Upper lobe of left lung (tissue), 6 donors: ENCODE results near the gene POFUT2. TPM values are rescaled to one million over a fixed set of nuclear protein-coding genes. Genes with fewer than 3 reads are reported as not detected.

Experiments
- ATAC-seq, 2 donors: fragments of 200-7000 bp; cut with Tn5 transposase; one replicate each; pipeline ENCODE4 v1.9.1; 2022; ENCODE audit warnings: mild to moderate bottlenecking in 2 of 2, moderate library complexity in 2 of 2; ENCODE audit not compliant: low FRiP score in 2 of 2
- DNase-seq, 2 donors: peaks; one replicate each; pipeline ENCODE4 v3.0.0-alpha.2; 2019 to 2020
- H3K27ac ChIP-seq, 4 donors: fragments of 200-600 bp; sonication (generic); one replicate each; pipeline ENCODE4 v1.5.1; 2016 to 2019
- H3K27me3 ChIP-seq, 4 donors: fragments of 200-600 bp; sonication (generic); one replicate each; pipeline ENCODE4 v1.5.1; 2017 to 2019
- H3K36me3 ChIP-seq, 4 donors: fragments of 200-600 bp; sonication (generic); one replicate each; pipeline ENCODE4 v1.5.1; 2016 to 2019
- H3K4me1 ChIP-seq, 4 donors: fragments of 200-600 bp; sonication (generic); one replicate each; pipeline ENCODE4 v1.5.1; 2018 to 2019
- H3K4me3 ChIP-seq, 4 donors: fragments of 200-600 bp; sonication (generic); one replicate each; pipeline ENCODE4 v1.5.1; 2017 to 2019; ENCODE audit warnings: mild to moderate bottlenecking in 2 of 4, moderate library complexity in 1 of 4
- H3K9me3 ChIP-seq, 4 donors: fragments of 200-600 bp; sonication (generic); one replicate each; pipeline ENCODE4 v1.5.1; 2018 to 2019
- CTCF ChIP-seq, 6 experiments: fragments of 450-650 bp in 4 of 6; fragments of 200-600 bp in 2 of 6; sonication (generic) in 2 of 6; IDR thresholded peaks; one replicate each; pipeline ENCODE4 v1.5.1; 2016 to 2019; ENCODE audit warnings: antibody characterized with exemption in 6 of 6
- EP300 ChIP-seq, 4 donors: sonication (generic); formaldehyde crosslinking; IDR thresholded peaks; one replicate each; pipeline ENCODE4 v1.5.1; 2017; ENCODE audit warnings: antibody characterized with exemption in 4 of 4, control low read depth in 2 of 4
- POLR2A ChIP-seq, 4 donors: fragments of 450-650 bp; IDR thresholded peaks; one replicate each; pipeline ENCODE4 v1.5.1; 2016 to 2017; ENCODE audit warnings: antibody characterized with exemption in 4 of 4, mild to moderate bottlenecking in 2 of 4
- POLR2AphosphoS5 ChIP-seq, 2 donors: sonication (generic); formaldehyde crosslinking; IDR thresholded peaks; one replicate each; pipeline ENCODE4 v1.5.1; 2017; ENCODE audit warnings: antibody characterized with exemption in 2 of 2
- WGBS, 2 donors: methylation state at CpG; one replicate each; pipeline ENCODE4 v1.1.5; 2017 to 2018; 5-methylcytosine and 5-hydroxymethylcytosine counted together
- total RNA-seq, 6 donors: library from RNA; depleted of rRNA in 4 of 6; stranded (reverse); fragments of >200 nt in 4 of 6; gene quantifications; one replicate each; pipeline versions ENCODE4 v1.1.0 to v1.2.1, GENCODE V29; 2016 to 2021
- donor health status: DM: no; HTN: no; CAD: no; lungs with moderate emphysema.
- donor health status: DM: no; HTN: yes; CAD: no; lungs with severe emphysema.

The POFUT2 gene
- 10 to 100 TPM; 19.9 to 89.1 (median 32.5) TPM for total RNA-seq

GRCh38 chr21:45287438-45288391 is at the start of gene POFUT2:
TSS of gene POFUT2 (minus strand) at chr21:45287895. CDS start at chr21:45287871, 24 bp downstream.
- Histone ChIP-seq H3K27ac (peak within 1 kb of the TSS; percentile 81 to 90 (median 88)), H3K36me3 (peaks cover 18 to 32% (median 30%) of the 10 kb centered on the region in 4 donors), H3K27me3 (no peaks in the 10 kb centered on the region), H3K9me3 (no peaks in the 10 kb centered on the region), H3K4me3 (peak within 1 kb of the TSS; percentile 69 to 99 (median 84)), H3K4me1 (peaks cover 23 to 31% (median 27%) of the 10 kb centered on the region in 4 donors)
- TF ChIP-seq CTCF (IDR thresholded peaks at IDR 0.05), result peak in 3 of 6 experiments; percentile 35 to 53 (median 45)
- peak; percentile 86 to 91 for TF ChIP-seq POLR2AphosphoS5 (IDR thresholded peaks at IDR 0.05)
- peak in 1 of 4 donors; percentile 59 for TF ChIP-seq EP300 (IDR thresholded peaks at IDR 0.05)
- peak in 3 of 4 donors; percentile 68 to 89 (median 83) for TF ChIP-seq POLR2A (IDR thresholded peaks at IDR 0.05)
- WGBS, 2 donors, result 0 to 4% methylated on average over 2 to 5 of the region's 90 CpGs
- ATAC-seq, result peak; percentile 88 to 94
- DNase-seq, result peak; percentile 96 to 100

GRCh38 chr21:45336870-45337269 is 49.2 kb upstream of the POFUT2 start:
- H3K4me3 ChIP-seq, result no peak overlapping the region
- TF ChIP-seq POLR2AphosphoS5 (IDR thresholded peaks at IDR 0.05) (no peak), POLR2A (IDR thresholded peaks at IDR 0.05) (no peak), EP300 (IDR thresholded peaks at IDR 0.05) (no peak), CTCF (IDR thresholded peaks at IDR 0.05) (no peak)
- no peaks in the 10 kb centered on the region for H3K27me3 ChIP-seq
- H3K9me3 ChIP-seq, result no peaks in the 10 kb centered on the region
- DNase-seq (peak in 1 of 2 donors; percentile 48), ATAC-seq (peak in 1 of 2 donors; percentile 25)
- no peaks in the 10 kb centered on the region for H3K36me3 ChIP-seq
- no peak overlapping the region for H3K27ac ChIP-seq
- peaks cover 0 to 3% (median 2%) of the 10 kb centered on the region in 4 donors for H3K4me1 ChIP-seq
- 70 to 87% methylated on average over 3 to 8 of the region's 8 CpGs for WGBS, 2 donors

GRCh38 chr21:45336535-45336810 is 48.8 kb upstream of the POFUT2 start:
- 76 to 100% methylated on average over 1 to 4 of the region's 4 CpGs for WGBS, 2 donors
- no peak for TF ChIP-seq CTCF (IDR thresholded peaks at IDR 0.05)
- no peak for TF ChIP-seq POLR2AphosphoS5 (IDR thresholded peaks at IDR 0.05)
- no peak for TF ChIP-seq EP300 (IDR thresholded peaks at IDR 0.05)
- no peak for TF ChIP-seq POLR2A (IDR thresholded peaks at IDR 0.05)
- peaks cover 0 to under 1% (median 0%) of the 10 kb centered on the region in 4 donors for H3K4me1 ChIP-seq

GRCh38 chr21:45335761-45336534 is 48.3 kb upstream of the POFUT2 start:
- no peaks in the 10 kb centered on the region for H3K4me1 ChIP-seq
- WGBS, 2 donors, result 82 to 85% methylated on average over 16 to 17 of the region's 19 CpGs

More at GRCh38 chr21:45336535-45336810, 48.8 kb upstream of the POFUT2 start:
- no peak overlapping the region for H3K27ac ChIP-seq
- ATAC-seq (no peak), DNase-seq (no peak)
- H3K9me3 ChIP-seq, result no peaks in the 10 kb centered on the region
- no peaks in the 10 kb centered on the region for H3K36me3 ChIP-seq
- H3K4me3 ChIP-seq, result no peak overlapping the region
- H3K27me3 ChIP-seq, result no peaks in the 10 kb centered on the region

More at GRCh38 chr21:45335761-45336534, 48.3 kb upstream of the POFUT2 start:
- H3K36me3 ChIP-seq, result no peaks in the 10 kb centered on the region
- peak in 1 of 2 donors; percentile 64 for DNase-seq
- ATAC-seq, result peak in 1 of 2 donors; percentile 50
- H3K9me3 ChIP-seq, result no peaks in the 10 kb centered on the region
- H3K4me3 ChIP-seq, result no peak overlapping the region
- H3K27ac ChIP-seq, result no peak overlapping the region
- TF ChIP-seq POLR2AphosphoS5 (IDR thresholded peaks at IDR 0.05) (no peak), CTCF (IDR thresholded peaks at IDR 0.05) (no peak), EP300 (IDR thresholded peaks at IDR 0.05) (no peak), POLR2A (IDR thresholded peaks at IDR 0.05) (no peak)
- no peaks in the 10 kb centered on the region for H3K27me3 ChIP-seq
